Measurements from ENCODE around the gene CRACDL.

- TF ChIP-seq SIN3A (IDR thresholded peaks at IDR 0.05; ENCODE audit: borderline replicate concordance, insufficient read depth, low read length) (no peak), REST (IDR thresholded peaks at IDR 0.05; ENCODE audit: insufficient read depth in 1 of 2, low read depth in 2 of 2, low read length in 2 of 2) (no peak), POLR2AphosphoS5 (IDR thresholded peaks at IDR 0.05; ENCODE audit: low read depth, low read length) (no peak), TAF1 (IDR thresholded peaks at IDR 0.05; ENCODE audit: borderline replicate concordance, insufficient read depth, low read length) (no peak)
Observed at GRCh38 chr2:98869272-98869641, 66.8 kb downstream of the CRACDL start.
